Endodermal cell (in vitro differentiated cells): ENCODE measurements around the gene ZDHHC11. TPM values are rescaled to one million over a fixed set of nuclear protein-coding genes. Genes with fewer than 3 reads are reported as not detected.

Experiments used
- DNase-seq: peaks from one replicate; pipeline ENCODE4 v3.0.0-alpha.2; 2017
- H3K27ac ChIP-seq: 2 replicates; pipeline ENCODE4 v1.5.1; 2013; ENCODE audit warnings: mild to moderate bottlenecking, low read depth, low read length, moderate library complexity
- H3K27me3 ChIP-seq: 2 replicates; pipeline ENCODE4 v1.6.1; 2013; ENCODE audit warnings: mild to moderate bottlenecking, low read length, moderate library complexity; ENCODE audit not compliant: insufficient read depth, control insufficient read depth, poor library complexity, severe bottlenecking
- H3K36me3 ChIP-seq: 2 replicates; pipeline ENCODE4 v1.7.0; 2013; ENCODE audit warnings: mild to moderate bottlenecking, low read length, moderate library complexity; ENCODE audit not compliant: control insufficient read depth, insufficient read depth
- H3K4me1 ChIP-seq: one replicate; pipeline ENCODE4 v1.7.0; 2013; ENCODE audit warnings: low read length; ENCODE audit not compliant: control insufficient read depth, insufficient read depth
- H3K4me3 ChIP-seq: 2 replicates; pipeline ENCODE4 v1.5.1; 2013; ENCODE audit warnings: mild to moderate bottlenecking, low read length, moderate library complexity
- H3K9ac ChIP-seq: 2 replicates; pipeline ENCODE4 v1.6.1; 2013; ENCODE audit warnings: mild to moderate bottlenecking, low read length, moderate library complexity; ENCODE audit not compliant: poor library complexity, severe bottlenecking; ENCODE audit errors: extremely low read depth
- H3K9me3 ChIP-seq: 2 replicates; pipeline ENCODE4 v1.6.1; 2013; ENCODE audit warnings: mild to moderate bottlenecking, low read length, moderate library complexity; ENCODE audit not compliant: control insufficient read depth
- H3K27ac Mint-ChIP-seq: 2 replicates; pipeline ENCODE4 v1.8.0; 2020; ENCODE audit warnings: mixed read lengths
- H3K27me3 Mint-ChIP-seq: 2 replicates; pipeline ENCODE4 v1.8.0; 2021; ENCODE audit warnings: mild to moderate bottlenecking, mixed read lengths; ENCODE audit not compliant: insufficient read depth
- H3K36me3 Mint-ChIP-seq: 2 replicates; pipeline ENCODE4 v1.8.0; 2020; ENCODE audit warnings: low read depth, mixed read lengths
- H3K4me1 Mint-ChIP-seq: 2 replicates; pipeline ENCODE4 v1.8.0; 2020; ENCODE audit warnings: mixed read lengths
- H3K4me3 Mint-ChIP-seq: 2 replicates; pipeline ENCODE4 v1.8.0; 2020; ENCODE audit warnings: mild to moderate bottlenecking, moderate library complexity, mixed read lengths
- H3K9me3 Mint-ChIP-seq: 2 replicates; pipeline ENCODE4 v1.8.0; 2020; ENCODE audit warnings: mild to moderate bottlenecking, mixed read lengths
- CTCF ChIP-seq: fragments of 200-600 bp; sonication (generic); conservative IDR thresholded peaks from 2 replicates; pipeline ENCODE4 v1.5.0; 2021; ENCODE audit warnings: antibody characterized with exemption, mild to moderate bottlenecking
- WGBS, 2 experiments: methylation state at CpG; one replicate each; pipeline versions ENCODE4 v1.1.5 to v1.1.7; 2013; ENCODE audit warnings: missing lambda C conversion rate in 2 of 2, mixed read lengths in 1 of 2; ENCODE audit not compliant: insufficient coverage in 1 of 2, insufficient read length in 1 of 2; 5-methylcytosine and 5-hydroxymethylcytosine counted together
- total RNA-seq, 2 donors: library from RNA; stranded (reverse); fragmentation: NEBNext Ultra II Directional in 1 of 2; extraction: Animal tissue kit (Norgen Biotek cat#: 25700) in 1 of 2; gene quantifications; 2 replicates in 1 of 2; 3 replicates in 1 of 2; pipeline ENCODE4 v1.2.1, GENCODE V29; 2021

ZDHHC11 gene
- total RNA-seq, 2 donors from 2014 or later, result 10.6 to 28.9 TPM

DNA sequence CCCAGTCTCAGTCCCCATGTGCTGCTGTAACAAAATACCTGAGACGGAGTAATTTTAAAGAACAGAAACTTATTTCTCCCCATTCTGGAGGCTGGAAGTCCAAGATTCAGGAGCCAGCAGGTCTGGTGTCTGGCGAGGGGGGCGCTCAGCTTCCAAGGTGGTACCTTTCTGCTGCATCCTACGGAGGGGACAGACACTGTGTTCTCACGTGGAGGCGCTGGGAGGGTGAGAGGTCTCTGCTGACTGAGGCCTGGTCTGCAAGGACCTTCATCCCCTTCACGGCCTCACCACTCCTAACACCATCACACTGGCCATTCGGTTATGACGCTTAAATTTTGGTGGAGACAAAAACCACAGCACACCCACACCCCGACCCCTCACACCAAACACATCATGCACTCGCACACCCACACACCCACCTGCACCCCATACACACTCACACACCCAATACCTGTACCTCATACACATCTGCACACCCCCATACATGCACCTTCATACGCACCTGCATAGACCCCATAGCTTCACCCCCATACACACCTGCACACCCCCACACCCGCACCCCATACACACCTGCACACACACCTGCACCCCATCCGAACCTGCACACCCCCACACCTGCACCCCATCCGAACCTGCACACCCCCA, 9.8 kb upstream of the ZDHHC11 start:
- Histone ChIP-seq H3K36me3 (peaks cover 33% of the 10 kb centered on the region), H3K27me3 (no peaks in the 10 kb centered on the region), H3K9ac (no peak overlapping the region), H3K4me3 (no peak overlapping the region), H3K27ac (no peak overlapping the region), H3K9me3 (no peaks in the 10 kb centered on the region), H3K4me1 (no peaks in the 10 kb centered on the region)
- no peaks in the 10 kb centered on the region for H3K9me3 Mint-ChIP-seq
- DNase-seq, result no peak
- 91 to 94% methylated on average over 5 to 15 of the region's 15 CpGs for WGBS, 2 experiments
- H3K27me3 Mint-ChIP-seq, result no peaks in the 10 kb centered on the region
- peaks cover 25% of the 10 kb centered on the region for H3K36me3 Mint-ChIP-seq
- H3K27ac Mint-ChIP-seq, result no peak overlapping the region
- no peak overlapping the region for H3K4me3 Mint-ChIP-seq
- TF ChIP-seq CTCF, result no peak
- peaks cover 5% of the 10 kb centered on the region for H3K4me1 Mint-ChIP-seq

- Mint-ChIP-seq H3K36me3 (peaks cover 21% of the 10 kb centered on the region), H3K27me3 (no peaks in the 10 kb centered on the region), H3K4me1 (peaks cover 5% of the 10 kb centered on the region), H3K27ac (no peak overlapping the region), H3K4me3 (no peak overlapping the region), H3K9me3 (no peaks in the 10 kb centered on the region)
- peaks cover 25% of the 10 kb centered on the region for H3K36me3 ChIP-seq
- H3K4me3 ChIP-seq, result no peak overlapping the region
- no peak overlapping the region for H3K27ac ChIP-seq
- H3K27me3 ChIP-seq, result no peaks in the 10 kb centered on the region
- H3K9me3 ChIP-seq, result no peaks in the 10 kb centered on the region
- H3K4me1 ChIP-seq, result no peaks in the 10 kb centered on the region
- no peak overlapping the region for H3K9ac ChIP-seq
- WGBS, 2 experiments, result 94 to 97% methylated on average over 11 to 16 of the region's 16 CpGs
- DNase-seq, result no peak
- no peak for TF ChIP-seq CTCF
Measured at GRCh38 chr5:859798-860296, 9.1 kb upstream of the ZDHHC11 start.

GRCh38 chr5:859391-859790, 8.6 kb upstream of the ZDHHC11 start:
- Histone ChIP-seq H3K27ac (no peak overlapping the region), H3K36me3 (peaks cover 21% of the 10 kb centered on the region), H3K9ac (no peak overlapping the region), H3K9me3 (no peaks in the 10 kb centered on the region), H3K4me1 (no peaks in the 10 kb centered on the region), H3K27me3 (no peaks in the 10 kb centered on the region), H3K4me3 (no peak overlapping the region)
- 93 to 94% methylated on average over 14 to 16 of the region's 16 CpGs for WGBS, 2 experiments
- Mint-ChIP-seq H3K27me3 (no peaks in the 10 kb centered on the region), H3K27ac (peak overlapping the region; percentile 85), H3K9me3 (no peaks in the 10 kb centered on the region), H3K36me3 (peaks cover 17% of the 10 kb centered on the region), H3K4me1 (peaks cover 5% of the 10 kb centered on the region), H3K4me3 (no peak overlapping the region)
- no peak for TF ChIP-seq CTCF
- DNase-seq, result no peak
